OCI-LY1 (cell line): Measurements from ENCODE around the gene GCLC.
A peak's percentile ranks its signal among the peaks of the same experiment; 100 is the strongest.

Source experiments
- H2AFZ ChIP-seq: fragments of 200-600 bp; sonication (generic), shearing (Covaris generic); 2 replicates; pipeline ENCODE4 v1.6.0; 2014; ENCODE audit warnings: antibody characterized with exemption, mild to moderate bottlenecking, low read length
- H3F3A ChIP-seq: fragments of 200-600 bp; sonication (generic), shearing (Covaris generic); 2 replicates; pipeline ENCODE4 v1.6.0; 2014; ENCODE audit warnings: mild to moderate bottlenecking, antibody characterized with exemption, low read length, moderate library complexity; ENCODE audit not compliant: insufficient read depth
- H3K27ac ChIP-seq: fragments of 200-600 bp; sonication (generic); 2 replicates; pipeline ENCODE4 v1.5.1; 2014; ENCODE audit warnings: low read length, mixed run types, mild to moderate bottlenecking, low read depth; ENCODE audit not compliant: poor library complexity, severe bottlenecking
- H3K27me3 ChIP-seq: fragments of 200-600 bp; sonication (generic); 2 replicates; pipeline ENCODE4 v1.6.0; 2014; ENCODE audit warnings: antibody characterized with exemption, mild to moderate bottlenecking, low read length, moderate library complexity; ENCODE audit not compliant: insufficient read depth
- H3K36me3 ChIP-seq: fragments of 200-600 bp; sonication (generic); 2 replicates; pipeline ENCODE4 v1.6.1; 2014; ENCODE audit warnings: mild to moderate bottlenecking, antibody characterized with exemption, low read length, moderate library complexity, mixed read lengths; ENCODE audit not compliant: insufficient read depth
- H3K4me1 ChIP-seq: fragments of 200-600 bp; sonication (generic); 2 replicates; pipeline ENCODE4 v1.5.1; 2014; ENCODE audit warnings: mild to moderate bottlenecking, low read length, moderate library complexity; ENCODE audit not compliant: insufficient read depth, severe bottlenecking
- H3K4me2 ChIP-seq: fragments of 200-600 bp; sonication (generic), shearing (Covaris generic); 2 replicates; pipeline ENCODE4 v1.6.1; 2014; ENCODE audit warnings: low read length
- H3K4me3 ChIP-seq: fragments of 200-600 bp; sonication (generic); 2 replicates; pipeline ENCODE4 v1.5.1; 2014; ENCODE audit warnings: low read length, low read depth, mild to moderate bottlenecking, mixed read lengths; ENCODE audit not compliant: poor library complexity, severe bottlenecking
- H3K79me2 ChIP-seq: fragments of 200-600 bp; shearing (Covaris generic); 2 replicates; pipeline ENCODE4 v1.6.1; 2016; ENCODE audit warnings: mixed run types, low read length, mixed read lengths; ENCODE audit not compliant: insufficient read depth
- H3K9ac ChIP-seq: fragments of 200-600 bp; sonication (generic), shearing (Covaris generic); 2 replicates; pipeline ENCODE4 v1.6.1; 2014; ENCODE audit warnings: mild to moderate bottlenecking, low read length, mixed read lengths
- H3K9me2 ChIP-seq: fragments of 200-600 bp; sonication (generic), shearing (Covaris generic); 2 replicates; pipeline ENCODE4 v1.6.1; 2014; ENCODE audit warnings: low read depth, mild to moderate bottlenecking, low read length, mixed read lengths
- H3K9me3 ChIP-seq: fragments of 200-600 bp; shearing (Covaris generic); 2 replicates; pipeline ENCODE4 v1.6.1; 2014; ENCODE audit warnings: low read length, mixed read lengths
- H4K20me1 ChIP-seq: fragments of 200-600 bp; sonication (generic), shearing (Covaris generic); 2 replicates; pipeline ENCODE4 v1.6.0; 2016; ENCODE audit warnings: mild to moderate bottlenecking, low read length; ENCODE audit not compliant: insufficient read depth
- EZH2 ChIP-seq: fragments of 200-600 bp; sonication (generic), shearing (Covaris generic); IDR thresholded peaks from 2 replicates; pipeline ENCODE4 v1.8.0; 2017; ENCODE audit warnings: borderline replicate concordance, mixed run types, mild to moderate bottlenecking, antibody characterized with exemption, low read length, moderate library complexity, mixed read lengths
- TF ChIP-seq, protein P1 (sequence below): fragments of 200-600 bp; sonication (generic), shearing (Covaris generic); IDR thresholded peaks from 2 replicates; pipeline ENCODE4 v1.5.1; 2017; ENCODE audit warnings: mild to moderate bottlenecking, antibody characterized with exemption, low read length, moderate library complexity, mixed read lengths

The GCLC gene

DNA sequence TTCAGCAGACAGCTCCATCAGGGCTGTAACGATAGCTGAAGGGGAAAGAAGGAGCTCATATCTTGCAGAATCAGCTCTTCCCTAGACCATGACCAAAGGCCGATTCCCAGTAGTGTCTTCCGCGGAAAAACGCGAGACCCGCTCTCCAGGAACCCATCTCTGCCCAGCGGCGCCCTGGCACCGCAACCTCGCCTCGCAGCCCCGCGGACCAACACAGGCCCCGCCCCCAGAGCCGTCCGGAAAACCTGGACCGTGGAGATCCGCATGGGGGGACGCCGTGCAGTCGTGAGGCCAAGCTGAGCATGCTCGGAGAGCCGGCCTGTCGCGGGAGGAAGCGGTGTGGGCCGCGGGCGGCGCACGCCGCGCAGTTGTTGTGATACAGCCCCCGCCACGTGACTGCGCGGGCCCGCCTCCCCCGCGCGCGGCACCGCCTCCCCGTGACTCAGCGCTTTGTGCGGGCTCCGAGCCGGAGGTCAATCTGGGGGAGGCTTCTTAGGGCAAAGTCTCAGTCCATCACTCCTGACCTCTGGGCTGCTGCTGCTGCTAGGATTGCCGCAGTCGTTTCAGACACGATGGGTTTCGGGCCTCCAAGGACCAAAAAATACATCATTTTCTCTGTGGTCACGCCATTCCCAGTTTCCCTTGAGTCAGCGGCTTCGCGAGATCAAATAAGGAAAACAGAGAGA lies 3.1 kb upstream of the GCLC start:
- Histone ChIP-seq H4K20me1 (no peaks in the 10 kb centered on the region), H3K9ac (peak overlapping the region; percentile 66), H3F3A (no peaks in the 10 kb centered on the region), H3K27ac (peak overlapping the region; percentile 58), H3K4me3 (peak overlapping the region; percentile 66), H3K36me3 (no peaks in the 10 kb centered on the region), H3K4me2 (peak overlapping the region; percentile 77), H3K27me3 (no peaks in the 10 kb centered on the region), H2AFZ (peak overlapping the region; percentile 25), H3K9me2 (no peaks in the 10 kb centered on the region), H3K9me3 (no peaks in the 10 kb centered on the region), H3K4me1 (peaks cover 38% of the 10 kb centered on the region), H3K79me2 (peaks cover 13% of the 10 kb centered on the region)
- no peak for TF ChIP-seq EZH2
- TF ChIP-seq, protein P1, sequence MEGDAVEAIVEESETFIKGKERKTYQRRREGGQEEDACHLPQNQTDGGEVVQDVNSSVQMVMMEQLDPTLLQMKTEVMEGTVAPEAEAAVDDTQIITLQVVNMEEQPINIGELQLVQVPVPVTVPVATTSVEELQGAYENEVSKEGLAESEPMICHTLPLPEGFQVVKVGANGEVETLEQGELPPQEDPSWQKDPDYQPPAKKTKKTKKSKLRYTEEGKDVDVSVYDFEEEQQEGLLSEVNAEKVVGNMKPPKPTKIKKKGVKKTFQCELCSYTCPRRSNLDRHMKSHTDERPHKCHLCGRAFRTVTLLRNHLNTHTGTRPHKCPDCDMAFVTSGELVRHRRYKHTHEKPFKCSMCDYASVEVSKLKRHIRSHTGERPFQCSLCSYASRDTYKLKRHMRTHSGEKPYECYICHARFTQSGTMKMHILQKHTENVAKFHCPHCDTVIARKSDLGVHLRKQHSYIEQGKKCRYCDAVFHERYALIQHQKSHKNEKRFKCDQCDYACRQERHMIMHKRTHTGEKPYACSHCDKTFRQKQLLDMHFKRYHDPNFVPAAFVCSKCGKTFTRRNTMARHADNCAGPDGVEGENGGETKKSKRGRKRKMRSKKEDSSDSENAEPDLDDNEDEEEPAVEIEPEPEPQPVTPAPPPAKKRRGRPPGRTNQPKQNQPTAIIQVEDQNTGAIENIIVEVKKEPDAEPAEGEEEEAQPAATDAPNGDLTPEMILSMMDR: no peak

DNA sequence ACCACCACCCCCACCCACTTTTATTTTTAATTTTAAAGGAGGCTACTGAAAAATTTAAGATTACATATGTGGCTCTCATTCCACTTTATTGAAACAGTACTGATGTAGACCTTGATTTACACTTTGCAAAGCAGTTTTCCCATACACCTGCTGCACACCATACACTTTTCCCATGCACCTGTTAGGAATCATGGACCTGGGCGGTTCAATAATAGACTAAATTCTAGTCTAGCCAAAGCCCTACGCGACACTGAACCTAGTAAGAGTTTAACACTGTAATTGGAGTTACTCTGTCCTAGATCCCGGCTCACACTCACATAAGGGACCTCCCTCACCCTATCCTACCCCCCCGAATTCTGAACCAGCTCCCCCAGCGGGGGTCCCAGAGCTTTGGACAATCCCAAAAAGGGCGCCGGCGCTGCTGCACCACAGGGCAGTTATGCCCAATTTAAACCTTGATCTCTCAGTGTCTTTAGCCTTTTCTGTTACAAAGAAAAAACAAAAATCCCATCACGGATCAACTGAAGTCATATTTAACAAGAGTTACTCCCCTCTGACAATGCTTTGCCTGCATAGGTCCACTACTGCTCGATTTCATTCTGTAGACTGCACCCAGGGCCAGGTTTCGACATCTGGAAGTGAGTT lies 2.4 kb upstream of the GCLC start:
- H3K4me3 ChIP-seq: peak overlapping the region; percentile 66

DNA sequence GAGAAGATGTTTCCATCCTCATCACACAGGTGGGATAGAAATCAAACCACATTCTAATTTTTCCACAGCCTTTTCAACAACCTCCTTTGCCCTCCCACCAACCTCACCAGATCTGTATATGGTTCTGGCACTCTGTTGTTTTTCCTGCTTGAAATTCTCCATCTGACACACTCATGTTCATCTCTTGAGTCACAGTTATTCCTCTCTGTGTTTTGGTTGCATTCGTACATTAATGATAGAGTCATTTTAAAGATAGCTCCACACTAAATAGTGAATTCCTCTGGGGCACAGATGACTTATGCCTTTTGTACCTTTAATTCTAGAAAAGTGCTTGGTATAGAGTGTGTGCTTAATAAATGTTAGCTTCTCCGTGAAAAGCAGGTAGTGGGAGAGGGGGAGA lies 1.4 kb upstream of the GCLC start:
- no peaks in the 10 kb centered on the region for H3K9me2 ChIP-seq
- H3K4me3 ChIP-seq: no peak overlapping the region
- peaks cover 54% of the 10 kb centered on the region for H3K4me1 ChIP-seq
- no peaks in the 10 kb centered on the region for H3K27me3 ChIP-seq
- H2AFZ ChIP-seq: no peak overlapping the region
- H3K4me2 ChIP-seq: no peak overlapping the region
- peaks cover 4% of the 10 kb centered on the region; the same call in 1 of the 2 replicates for H3K36me3 ChIP-seq
- peaks cover 23% of the 10 kb centered on the region for H3K79me2 ChIP-seq
- H3K27ac ChIP-seq: no peak overlapping the region
- H4K20me1 ChIP-seq: no peaks in the 10 kb centered on the region
- no peaks in the 10 kb centered on the region for H3K9me3 ChIP-seq
- no peak overlapping the region for H3K9ac ChIP-seq
- H3F3A ChIP-seq: no peaks in the 10 kb centered on the region
- no peak for TF ChIP-seq EZH2
- TF ChIP-seq, protein P1: no peak

More for the DNA sequence above, 2.4 kb upstream of the GCLC start:
- Histone ChIP-seq H3K27ac (no peak overlapping the region), H4K20me1 (no peaks in the 10 kb centered on the region), H3K79me2 (peaks cover 19% of the 10 kb centered on the region), H2AFZ (peak overlapping the region; percentile 25; the same call in 1 of the 2 replicates), H3K9me3 (no peaks in the 10 kb centered on the region), H3K27me3 (no peaks in the 10 kb centered on the region), H3K4me1 (peaks cover 45% of the 10 kb centered on the region), H3K4me2 (peak overlapping the region; percentile 77), H3K36me3 (no peaks in the 10 kb centered on the region), H3K9ac (peak overlapping the region; percentile 66), H3K9me2 (no peaks in the 10 kb centered on the region), H3F3A (no peaks in the 10 kb centered on the region)
- TF ChIP-seq, protein P1: no peak
- TF ChIP-seq EZH2: no peak
